GM12878 (cell line): ENCODE data around the gene SLC39A11. TPM values are rescaled to one million over a fixed set of nuclear protein-coding genes. Genes with fewer than 3 reads are reported as not detected.

Source experiments
- ATAC-seq: fragments of 200-7000 bp; cut with Tn5 transposase; 3 replicates; pipeline ENCODE4 v1.9.1; 2020; ENCODE audit warnings: mild to moderate bottlenecking, moderate library complexity
- BruUV-seq: library from RNA; stranded (reverse); fragments of 400-500 nt; replicated peaks from 2 replicates; lab custom pipeline; 2021; lab: Mats Ljungman, UMichigan
- CTCF ChIA-PET: fragments of 300-600 bp; sonication (Branson Sonifier 250); formaldehyde crosslinking; extraction: SDS; loops from one replicate; lab custom pipeline; 2021; ENCODE audit warnings: inconsistent platforms; lab: Yijun Ruan, JAX
- POLR2A ChIA-PET: fragments of 350-600 bp; formaldehyde crosslinking; extraction: SDS; loops from one replicate; lab custom pipeline; 2021; ENCODE audit warnings: inconsistent platforms; lab: Charles Lee
- RAD21 ChIA-PET: fragments of 300-600 bp; sonication (Branson Sonifier 250); formaldehyde crosslinking; loops from one replicate; lab custom pipeline; 2023; ENCODE audit warnings: antibody characterized with exemption; ENCODE audit not compliant: unreplicated experiment; lab: Charles Lee
- SMC1A ChIA-PET: fragments of 300-600 bp; sonication (Branson Sonifier 250); formaldehyde crosslinking; loops from one replicate; lab custom pipeline; 2023; ENCODE audit not compliant: unreplicated experiment, uncharacterized antibody; lab: Charles Lee
- DNase-seq: peaks from one replicate; pipeline ENCODE4 v3.0.0-alpha.2; 2011; ENCODE audit warnings: low read depth, low spot score
- FAIRE-seq: peaks from 3 replicates; lab custom pipeline; 2011; peaks lifted over from hg19 to GRCh38; lab: Jason Lieb, UNC
- H2AFZ ChIP-seq: 2 replicates; pipeline ENCODE4 v1.6.0; 2011; ENCODE audit warnings: low read depth, low read length, control low read depth; ENCODE audit not compliant: control insufficient read depth
- H3K27ac ChIP-seq: 2 replicates; pipeline ENCODE4 v1.5.1; 2011; ENCODE audit warnings: control low read depth; ENCODE audit not compliant: control insufficient read depth, insufficient read depth
- H3K27me3 ChIP-seq, 2 experiments: replicated peaks in 1 of 2; 2 replicates each; pipeline versions ENCODE4 v1.6.0 to v1.6.1; 2011; ENCODE audit warnings: low read length in 1 of 2; ENCODE audit not compliant: control insufficient read depth in 2 of 2, insufficient read depth in 2 of 2
- H3K36me3 ChIP-seq, 2 experiments: 2 replicates each; pipeline ENCODE4 v1.5.1; 2011; ENCODE audit warnings: low read length in 1 of 2; ENCODE audit not compliant: control insufficient read depth in 2 of 2, insufficient read depth in 2 of 2
- H3K4me1 ChIP-seq: 2 replicates; pipeline ENCODE4 v1.6.1; 2011; ENCODE audit warnings: mild to moderate bottlenecking, low read length, moderate library complexity, mixed read lengths; ENCODE audit not compliant: control insufficient read depth, insufficient read depth
- H3K4me2 ChIP-seq: 2 replicates; pipeline ENCODE4 v1.6.0; 2011; ENCODE audit warnings: control low read depth; ENCODE audit not compliant: control insufficient read depth, insufficient read depth
- H3K4me3 ChIP-seq: fragments of 200-600 bp; sonication (generic); 2 replicates; pipeline ENCODE4 v1.5.1; 2016
- H3K79me2 ChIP-seq: 2 replicates; pipeline ENCODE4 v1.6.0; 2011; ENCODE audit warnings: low read length; ENCODE audit not compliant: control insufficient read depth, insufficient read depth
- H3K9ac ChIP-seq: 2 replicates; pipeline ENCODE4 v1.8.0; 2011; ENCODE audit warnings: low read length, control low read depth, mixed read lengths; ENCODE audit not compliant: control insufficient read depth, insufficient read depth
- H3K9me3 ChIP-seq: replicated peaks from 3 replicates; pipeline ENCODE4 v1.5.1; 2011; ENCODE audit warnings: mild to moderate bottlenecking, low read length; ENCODE audit not compliant: control insufficient read depth, insufficient read depth
- H4K20me1 ChIP-seq: 2 replicates; pipeline ENCODE4 v1.6.0; 2011; ENCODE audit not compliant: control insufficient read depth, insufficient read depth
- CEBPB ChIP-seq, 2 experiments: fragments of 150-350 bp in 1 of 2; IDR thresholded peaks; 2 replicates each; pipeline ENCODE4 v1.6.1; 2012 to 2014; ENCODE audit warnings: low read depth in 2 of 2, low read length in 2 of 2, borderline replicate concordance in 1 of 2, inconsistent platforms in 1 of 2
- HCFC1 ChIP-seq: fragments of 150-350 bp; IDR thresholded peaks from 2 replicates; pipeline ENCODE4 v1.6.1; 2014; ENCODE audit warnings: low read length
- KAT2A ChIP-seq: conservative IDR thresholded peaks from 2 replicates; pipeline ENCODE4 v1.6.1; 2011; ENCODE audit warnings: low read depth, low read length; ENCODE audit not compliant: control insufficient read depth
- RELA ChIP-seq: fragments of 450-650 bp; IDR thresholded peaks from 2 replicates; pipeline ENCODE4 v1.8.0; 2014; ENCODE audit warnings: borderline replicate concordance; ENCODE audit not compliant: partially characterized antibody
- RFX5 ChIP-seq: IDR thresholded peaks from 2 replicates; pipeline ENCODE4 v1.6.1; 2011; ENCODE audit warnings: low read depth, low read length, improper control_type of control experiment
- WRNIP1 ChIP-seq: IDR thresholded peaks from 2 replicates; pipeline ENCODE4 v1.6.1; 2011; ENCODE audit warnings: low read depth, low read length, improper control_type of control experiment, borderline replicate concordance
- WGBS: methylation state at CpG from one replicate; pipeline ENCODE4 v1.1.6; 2016; ENCODE audit warnings: low lambda C conversion rate; ENCODE audit not compliant: insufficient replicate concordance, insufficient coverage; ENCODE audit errors: missing lambda C conversion rate; 5-methylcytosine and 5-hydroxymethylcytosine counted together
- in situ Hi-C: fragments of 300-500 bp; cut with MboI; formaldehyde crosslinking; loops from 9 replicates; pipeline ENCODE4 v1.14.3; 2018; ENCODE audit warnings: mixed read lengths
- intact Hi-C: fragments of 100-400 bp; cut with micrococcal nuclease; formaldehyde crosslinking; loops from one replicate; pipeline ENCODE4 v1.14.2; 2022; ENCODE audit not compliant: unreplicated experiment
- polyA plus RNA-seq, 11 experiments: library from polyadenylated mRNA; depleted of rRNA in 4 of 11; unstranded in 6 of 11; stranded (reverse) in 5 of 11; fragments of >200 nt; fragmentation: Nextera tagmentation in 4 of 11; fragmentation: Illumina TruSeq in 1 of 11; extraction: Ambion mirVana in 4 of 11; extraction: Trizol in 1 of 11; gene quantifications; 1 replicate in 1 of 11; 2 replicates in 10 of 11; pipeline versions ENCODE4 v1.2.1 to v1.2.3, GENCODE V29; 2011 to 2016; ENCODE audit warnings: inconsistent platforms in 2 of 11, missing spikeins in 2 of 11, low read depth in 1 of 11
- total RNA-seq, 4 experiments: library from RNA; depleted of rRNA in 3 of 4; stranded (reverse); fragments of >200 nt in 3 of 4; fragmentation: Illumina TruSeq in 1 of 4; extraction: Trizol in 1 of 4; gene quantifications; 2 replicates each; pipeline versions ENCODE4 v1.2.1 to v1.2.3, GENCODE V29; 2013 to 2021
- TF ChIP-seq, protein P1 (sequence below): IDR thresholded peaks from 2 replicates; pipeline ENCODE4 v1.6.1; 2012; ENCODE audit warnings: low read depth, low read length, improper control_type of control experiment
- TF ChIP-seq, protein P2 (sequence below): IDR thresholded peaks from 2 replicates; pipeline ENCODE4 v1.6.1; 2012; ENCODE audit warnings: improper control_type of control experiment, low read depth, low read length; ENCODE audit not compliant: insufficient replicate concordance

Gene SLC39A11
- total and polyA plus RNA-seq, 10 of the 15 experiments (the other 5 are each of a cell fraction or from before 2014, with no cell fraction given): 8.6 to 23.8 (median 14.0) TPM

DNA sequence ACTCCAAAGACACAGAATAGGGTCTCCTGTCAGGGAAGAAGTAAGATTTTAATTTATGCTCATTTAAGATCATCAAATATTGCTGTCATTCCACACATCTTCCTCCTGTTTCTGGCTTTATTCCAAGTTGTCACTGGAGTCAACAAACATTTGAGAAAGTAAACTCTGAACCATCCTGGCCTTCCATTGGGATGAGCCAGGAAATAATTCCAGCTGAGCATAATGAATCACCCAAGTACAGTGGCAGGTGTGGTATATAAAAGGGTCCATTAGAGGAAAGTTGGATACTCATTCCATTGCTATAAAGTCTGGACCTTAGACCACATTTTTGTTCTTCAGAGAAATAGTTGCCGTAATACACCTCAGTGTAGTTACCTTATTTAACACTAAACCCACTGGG is 246.1 kb downstream of the SLC39A11 start:
- Histone ChIP-seq H3K79me2 (no peaks in the 10 kb centered on the region), H3K36me3 (peaks cover 0 to 3% of the 10 kb centered on the region in 2 experiments; a peak in 1 of 4 replicates), H4K20me1 (no peaks in the 10 kb centered on the region), H3K27me3 (no peaks in the 10 kb centered on the region), H2AFZ (no peak overlapping the region), H3K27ac (no peak overlapping the region), H3K9ac (no peak overlapping the region), H3K4me1 (no peaks in the 10 kb centered on the region), H3K9me3 (no peaks in the 10 kb centered on the region), H3K4me3 (no peak overlapping the region), H3K4me2 (no peak overlapping the region)
- ChIA-PET RAD21 (no interaction called here), SMC1A (interaction anchor here (1.2 kb wide), 1 partner anchor 32 kb away, joined by 4 read pairs; no protein-coding TSS in a partner anchor), CTCF (no interaction called here), POLR2A (no interaction called here)
- TF ChIP-seq CEBPB (IDR thresholded peaks at IDR 0.05; ENCODE audit: borderline replicate concordance in 1 of 2, low read depth in 2 of 2, low read length in 2 of 2): no peak
- no peak for TF ChIP-seq RFX5
- no peak for TF ChIP-seq RELA
- no peak for TF ChIP-seq WRNIP1
- TF ChIP-seq, protein P1, sequence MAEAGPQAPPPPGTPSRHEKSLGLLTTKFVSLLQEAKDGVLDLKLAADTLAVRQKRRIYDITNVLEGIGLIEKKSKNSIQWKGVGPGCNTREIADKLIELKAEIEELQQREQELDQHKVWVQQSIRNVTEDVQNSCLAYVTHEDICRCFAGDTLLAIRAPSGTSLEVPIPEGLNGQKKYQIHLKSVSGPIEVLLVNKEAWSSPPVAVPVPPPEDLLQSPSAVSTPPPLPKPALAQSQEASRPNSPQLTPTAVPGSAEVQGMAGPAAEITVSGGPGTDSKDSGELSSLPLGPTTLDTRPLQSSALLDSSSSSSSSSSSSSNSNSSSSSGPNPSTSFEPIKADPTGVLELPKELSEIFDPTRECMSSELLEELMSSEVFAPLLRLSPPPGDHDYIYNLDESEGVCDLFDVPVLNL: no peak
- WGBS: 100% methylated on average over 1 of the region's 1 CpG
- in situ Hi-C loops: no loop called here
- FAIRE-seq (no peak), DNase-seq (no peak), ATAC-seq (no peak)
- intact Hi-C loops: no loop called here
- no TSS peak for BruUV-seq

DNA sequence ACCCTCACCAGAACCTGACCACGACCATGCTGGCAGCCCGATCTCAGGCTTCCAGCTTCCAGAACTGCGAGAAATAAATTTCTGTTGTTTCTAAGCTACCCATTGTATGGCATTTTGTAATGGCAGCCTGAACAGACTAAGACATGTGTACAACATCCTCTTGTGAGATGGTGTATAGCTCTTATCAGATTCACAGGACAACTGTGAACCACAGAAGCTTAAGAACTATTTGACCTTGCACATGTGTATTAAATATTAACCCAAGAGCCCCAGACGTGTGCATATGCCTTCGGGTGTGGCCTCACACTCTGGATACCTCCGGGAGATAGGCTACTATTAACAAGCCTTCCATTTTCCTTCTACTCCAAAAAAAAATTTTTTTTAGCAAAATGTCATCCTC is 248.9 kb downstream of the SLC39A11 start:
- H4K20me1 ChIP-seq: no peaks in the 10 kb centered on the region
- no peaks in the 10 kb centered on the region for H3K4me1 ChIP-seq
- no peaks in the 10 kb centered on the region for H3K79me2 ChIP-seq
- 78% methylated on average over 6 of the region's 6 CpGs for WGBS
- H3K9me3 ChIP-seq: no peaks in the 10 kb centered on the region
- no peak for TF ChIP-seq KAT2A
- TF ChIP-seq HCFC1: no peak
- TF ChIP-seq, protein P2, sequence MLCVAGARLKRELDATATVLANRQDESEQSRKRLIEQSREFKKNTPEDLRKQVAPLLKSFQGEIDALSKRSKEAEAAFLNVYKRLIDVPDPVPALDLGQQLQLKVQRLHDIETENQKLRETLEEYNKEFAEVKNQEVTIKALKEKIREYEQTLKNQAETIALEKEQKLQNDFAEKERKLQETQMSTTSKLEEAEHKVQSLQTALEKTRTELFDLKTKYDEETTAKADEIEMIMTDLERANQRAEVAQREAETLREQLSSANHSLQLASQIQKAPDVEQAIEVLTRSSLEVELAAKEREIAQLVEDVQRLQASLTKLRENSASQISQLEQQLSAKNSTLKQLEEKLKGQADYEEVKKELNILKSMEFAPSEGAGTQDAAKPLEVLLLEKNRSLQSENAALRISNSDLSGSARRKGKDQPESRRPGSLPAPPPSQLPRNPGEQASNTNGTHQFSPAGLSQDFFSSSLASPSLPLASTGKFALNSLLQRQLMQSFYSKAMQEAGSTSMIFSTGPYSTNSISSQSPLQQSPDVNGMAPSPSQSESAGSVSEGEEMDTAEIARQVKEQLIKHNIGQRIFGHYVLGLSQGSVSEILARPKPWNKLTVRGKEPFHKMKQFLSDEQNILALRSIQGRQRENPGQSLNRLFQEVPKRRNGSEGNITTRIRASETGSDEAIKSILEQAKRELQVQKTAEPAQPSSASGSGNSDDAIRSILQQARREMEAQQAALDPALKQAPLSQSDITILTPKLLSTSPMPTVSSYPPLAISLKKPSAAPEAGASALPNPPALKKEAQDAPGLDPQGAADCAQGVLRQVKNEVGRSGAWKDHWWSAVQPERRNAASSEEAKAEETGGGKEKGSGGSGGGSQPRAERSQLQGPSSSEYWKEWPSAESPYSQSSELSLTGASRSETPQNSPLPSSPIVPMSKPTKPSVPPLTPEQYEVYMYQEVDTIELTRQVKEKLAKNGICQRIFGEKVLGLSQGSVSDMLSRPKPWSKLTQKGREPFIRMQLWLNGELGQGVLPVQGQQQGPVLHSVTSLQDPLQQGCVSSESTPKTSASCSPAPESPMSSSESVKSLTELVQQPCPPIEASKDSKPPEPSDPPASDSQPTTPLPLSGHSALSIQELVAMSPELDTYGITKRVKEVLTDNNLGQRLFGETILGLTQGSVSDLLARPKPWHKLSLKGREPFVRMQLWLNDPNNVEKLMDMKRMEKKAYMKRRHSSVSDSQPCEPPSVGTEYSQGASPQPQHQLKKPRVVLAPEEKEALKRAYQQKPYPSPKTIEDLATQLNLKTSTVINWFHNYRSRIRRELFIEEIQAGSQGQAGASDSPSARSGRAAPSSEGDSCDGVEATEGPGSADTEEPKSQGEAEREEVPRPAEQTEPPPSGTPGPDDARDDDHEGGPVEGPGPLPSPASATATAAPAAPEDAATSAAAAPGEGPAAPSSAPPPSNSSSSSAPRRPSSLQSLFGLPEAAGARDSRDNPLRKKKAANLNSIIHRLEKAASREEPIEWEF: no peak
- in situ Hi-C loops (no loop called here), intact Hi-C loops (no loop called here)
- RAD21 ChIA-PET: no interaction called here
- POLR2A ChIA-PET: interaction anchor here (0.6 kb wide), 1 partner anchor 378 kb away, joined by 3 read pairs; no protein-coding TSS in a partner anchor
- H3K27ac ChIP-seq: no peak overlapping the region
- FAIRE-seq: no peak
- SMC1A ChIA-PET: no interaction called here
- no TSS peak for BruUV-seq
- peaks cover 0 to 3% of the 10 kb centered on the region in 2 experiments; a peak in 1 of 4 replicates for H3K36me3 ChIP-seq
- CTCF ChIA-PET: no interaction called here
- H3K4me2 ChIP-seq: no peak overlapping the region
- no peak for ATAC-seq
- DNase-seq: no peak
- no peaks in the 10 kb centered on the region for H3K27me3 ChIP-seq
- no peak overlapping the region for H2AFZ ChIP-seq
- H3K9ac ChIP-seq: no peak overlapping the region
- H3K4me3 ChIP-seq: no peak overlapping the region
